Panc1 (cell line): ENCODE results near the gene IL22RA1. TPM values are rescaled to one million over a fixed set of nuclear protein-coding genes. Genes with fewer than 3 reads are reported as not detected.

ENCODE experiments used
- ATAC-seq: fragments of 200-7000 bp; cut with Tn5 transposase; 2 replicates; pipeline ENCODE4 v1.9.1; 2020; ENCODE audit warnings: mild to moderate bottlenecking, moderate library complexity
- BruUV-seq: library from RNA; stranded (reverse); fragments of 400-500 nt; replicated peaks from 2 replicates; lab custom pipeline; 2021; lab: Mats Ljungman, UMichigan
- CTCF ChIA-PET: fragments of 300-600 bp; sonication (Branson Sonifier 250); formaldehyde crosslinking; loops from one replicate; lab custom pipeline; 2022; ENCODE audit warnings: antibody characterized with exemption; lab: Charles Lee
- POLR2A ChIA-PET: fragments of 300-600 bp; sonication (Branson Sonifier 250); formaldehyde crosslinking; loops from one replicate; lab custom pipeline; 2022; ENCODE audit warnings: antibody characterized with exemption; lab: Charles Lee
- DNase-seq: peaks from one replicate; pipeline ENCODE4 v3.0.0-alpha.2; 2010; ENCODE audit warnings: low read depth, low spot score
- H3K27ac ChIP-seq: 2 replicates; pipeline ENCODE4 v1.5.1; 2011; ENCODE audit warnings: mild to moderate bottlenecking, low read length, inconsistent platforms
- H3K27me3 ChIP-seq: fragments of 200-500 bp; sonication (Bioruptor generic); 2 replicates; pipeline ENCODE4 v1.6.0; 2014; ENCODE audit warnings: low read length, inconsistent platforms; ENCODE audit not compliant: control insufficient read depth, insufficient read depth
- H3K36me3 ChIP-seq: fragments of 200-500 bp; sonication (Bioruptor generic); 2 replicates; pipeline ENCODE4 v1.5.1; 2014; ENCODE audit warnings: inconsistent platforms, mild to moderate bottlenecking, low read length, moderate library complexity; ENCODE audit not compliant: control insufficient read depth, insufficient read depth
- H3K4me1 ChIP-seq: 2 replicates; pipeline ENCODE4 v1.5.1; 2011; ENCODE audit warnings: inconsistent platforms, mild to moderate bottlenecking, low read length, moderate library complexity; ENCODE audit not compliant: control insufficient read depth, insufficient read depth
- H3K4me3 ChIP-seq, 2 experiments: 2 replicates each; pipeline ENCODE4 v1.5.1; 2011 to 2012; ENCODE audit warnings: low read depth in 2 of 2, low read length in 2 of 2, mild to moderate bottlenecking in 2 of 2, inconsistent platforms in 1 of 2, moderate library complexity in 1 of 2
- H3K9me3 ChIP-seq: fragments of 200-500 bp; sonication (Bioruptor generic); 2 replicates; pipeline ENCODE4 v1.5.1; 2014; ENCODE audit warnings: low read depth, mild to moderate bottlenecking, inconsistent platforms, low read length, moderate library complexity; ENCODE audit not compliant: control insufficient read depth, insufficient read depth
- CTCF ChIP-seq: fragments of 450-650 bp; IDR thresholded peaks from 2 replicates; pipeline ENCODE4 v1.5.1; 2017; ENCODE audit warnings: mild to moderate bottlenecking
- POLR2AphosphoS5 ChIP-seq: IDR thresholded peaks from 2 replicates; pipeline ENCODE4 v1.6.1; 2012; ENCODE audit warnings: mild to moderate bottlenecking, low read depth, low read length, moderate library complexity
- REST ChIP-seq, 2 experiments: IDR thresholded peaks; 2 replicates each; pipeline ENCODE4 v1.6.1; 2011 to 2012; ENCODE audit warnings: low read depth in 2 of 2, control low read depth in 1 of 2, low read length in 1 of 2, mild to moderate bottlenecking in 1 of 2, moderate library complexity in 1 of 2; ENCODE audit not compliant: insufficient read depth in 1 of 2
- SIN3A ChIP-seq: IDR thresholded peaks from 2 replicates; pipeline ENCODE4 v1.6.1; 2012; ENCODE audit warnings: low read depth, mild to moderate bottlenecking, low read length, moderate library complexity, borderline replicate concordance; ENCODE audit not compliant: insufficient read depth
- TCF7L2 ChIP-seq: IDR thresholded peaks from 2 replicates; pipeline ENCODE4 v1.6.1; 2011; ENCODE audit warnings: mild to moderate bottlenecking, low read depth, low read length, inconsistent platforms
- in situ Hi-C: cut with HindIII; loops from 2 replicates; pipeline ENCODE4 v1.10.0; 2016; ENCODE audit warnings: low sequenced_read_pairs, low pct_unique_long_range_greater_than_20kb
- intact Hi-C: fragments of 100-400 bp; cut with micrococcal nuclease; formaldehyde crosslinking; loops from one replicate; pipeline ENCODE4 v1.10.0; 2022; ENCODE audit not compliant: unreplicated experiment
- total RNA-seq: library from RNA; stranded (reverse); gene quantifications from one replicate; pipeline ENCODE4 v1.2.1, GENCODE V29; 2021; ENCODE audit not compliant: unreplicated experiment

Gene IL22RA1
- total RNA-seq, 1 experiment from 2014 or later: 1.1 TPM

GRCh38 chr1:24084050-24084449, 58.9 kb downstream of the IL22RA1 start:
- no TSS peak for BruUV-seq
- DNase-seq (no peak), ATAC-seq (no peak)
- intact Hi-C loops: no loop called here
- CTCF ChIA-PET: no interaction called here
- POLR2A ChIA-PET: no interaction called here
- no peak overlapping the region for H3K27ac ChIP-seq
- no peaks in the 10 kb centered on the region for H3K4me1 ChIP-seq
- no peaks in the 10 kb centered on the region for H3K27me3 ChIP-seq
- in situ Hi-C loops: no loop called here
- no peak for TF ChIP-seq POLR2AphosphoS5
- TF ChIP-seq REST (IDR thresholded peaks at IDR 0.05; ENCODE audit: insufficient read depth in 1 of 2, low read depth in 2 of 2, low read length in 1 of 2): no peak
- no peak for TF ChIP-seq TCF7L2
- TF ChIP-seq SIN3A: no peak
- TF ChIP-seq CTCF: no peak
- H3K9me3 ChIP-seq: no peaks in the 10 kb centered on the region
- H3K4me3 ChIP-seq: no peak overlapping the region
- H3K36me3 ChIP-seq: no peaks in the 10 kb centered on the region

DNA sequence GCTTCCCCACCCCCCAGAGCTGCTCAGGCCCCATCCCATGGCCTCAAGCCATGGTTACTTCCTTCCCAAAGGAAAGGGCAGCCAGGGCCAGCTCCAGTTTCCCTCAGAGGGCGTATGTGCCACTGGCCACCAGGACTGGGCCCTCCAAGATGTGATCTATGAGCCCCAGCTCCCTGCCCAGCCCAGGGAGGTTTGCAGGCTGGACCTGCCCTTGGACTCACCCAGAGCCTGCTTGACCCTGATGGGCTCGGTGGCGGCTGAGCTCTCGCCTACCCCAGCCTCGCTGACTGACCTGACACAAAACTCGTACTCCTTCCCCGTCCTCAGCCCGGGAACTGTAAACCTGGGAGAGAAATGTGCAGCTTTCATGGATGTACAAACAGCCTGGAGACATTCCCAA, 60.6 kb downstream of the IL22RA1 start:
- ChIA-PET CTCF (no interaction called here), POLR2A (no interaction called here)
- intact Hi-C loops: no loop called here
- in situ Hi-C loops: no loop called here
- Histone ChIP-seq H3K27ac (no peak overlapping the region), H3K9me3 (no peaks in the 10 kb centered on the region), H3K36me3 (no peaks in the 10 kb centered on the region), H3K4me3 (no peak overlapping the region), H3K27me3 (no peaks in the 10 kb centered on the region), H3K4me1 (no peaks in the 10 kb centered on the region)
- no peak for TF ChIP-seq SIN3A
- TF ChIP-seq REST (IDR thresholded peaks at IDR 0.05; ENCODE audit: insufficient read depth in 1 of 2, low read depth in 2 of 2, low read length in 1 of 2): no peak
- TF ChIP-seq POLR2AphosphoS5: no peak
- TF ChIP-seq TCF7L2: no peak
- no peak for TF ChIP-seq CTCF
- ATAC-seq (no peak), DNase-seq (no peak)
- BruUV-seq: no TSS peak
